Mucosa of stomach (tissue), 1 donor: Measurements from ENCODE around the gene DDX39A.
"Not testable (repeated sequence)": the region's sequence is repeated elsewhere in the genome, so short reads cannot be mapped to it uniquely, and the experiment has no call there.

ENCODE experiments used
- H3K27me3 ChIP-seq: one replicate; pipeline ENCODE4 v1.7.0; 2013; ENCODE audit warnings: mild to moderate bottlenecking, low read length; ENCODE audit not compliant: control insufficient read depth, insufficient read depth
- H3K36me3 ChIP-seq: one replicate; pipeline ENCODE4 v1.7.0; 2013; ENCODE audit warnings: low read length; ENCODE audit not compliant: control insufficient read depth, insufficient read depth
- H3K4me1 ChIP-seq: one replicate; pipeline ENCODE4 v1.7.0; 2013; ENCODE audit warnings: mild to moderate bottlenecking, low read length; ENCODE audit not compliant: control insufficient read depth, insufficient read depth
- H3K4me3 ChIP-seq: one replicate; pipeline ENCODE4 v1.7.0; 2013; ENCODE audit warnings: low read length
- H3K9ac ChIP-seq: one replicate; pipeline ENCODE4 v1.7.0; 2013; ENCODE audit warnings: mild to moderate bottlenecking, low read length, moderate library complexity
- H3K9me3 ChIP-seq: one replicate; pipeline ENCODE4 v1.7.0; 2013; ENCODE audit warnings: mild to moderate bottlenecking, low read length, moderate library complexity; ENCODE audit not compliant: control insufficient read depth
- donor health status: Pancreatic carcinoma.

The DDX39A gene

GRCh38 chr19:14419106-14419813 lies at the start of gene DDX39A:
Gene DDX39A (minus strand): TSS chr19:14419341. CDS start chr19:14413220, 6,121 bp downstream.
- Histone ChIP-seq H3K27me3 (no peaks in the 10 kb centered on the region), H3K9me3 (no peaks in the 10 kb centered on the region), H3K4me1 (peaks cover 21% of the 10 kb centered on the region), H3K4me3 (peak within 1 kb of the TSS; percentile 81), H3K9ac (peak within 1 kb of the TSS; percentile 89), H3K36me3 (no peaks in the 10 kb centered on the region)

DNA sequence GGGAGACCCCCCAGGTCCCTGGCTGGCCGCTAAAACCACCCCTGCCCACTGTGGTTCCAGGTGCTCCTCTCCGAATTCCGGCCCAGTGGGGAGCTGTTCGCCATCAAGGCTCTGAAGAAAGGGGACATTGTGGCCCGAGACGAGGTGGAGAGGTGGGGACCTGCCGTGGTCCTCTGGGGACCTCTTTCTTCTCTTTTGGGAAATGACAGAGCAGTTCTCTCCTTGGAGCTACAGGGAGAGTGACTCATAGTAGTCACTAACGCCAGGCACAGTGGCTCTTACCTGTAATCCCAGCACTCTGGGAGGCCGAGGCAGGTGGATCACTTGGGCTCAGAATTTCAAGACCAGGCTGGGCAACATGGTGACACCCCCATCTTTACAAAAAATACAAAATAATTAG lies 48.7 kb upstream of the DDX39A start:
- Histone ChIP-seq H3K4me3 (no peak overlapping the region), H3K27me3 (peaks cover 6% of the 10 kb centered on the region), H3K4me1 (peaks cover 9% of the 10 kb centered on the region), H3K36me3 (no peaks in the 10 kb centered on the region), H3K9me3 (no peaks in the 10 kb centered on the region), H3K9ac (no peak overlapping the region)

DNA sequence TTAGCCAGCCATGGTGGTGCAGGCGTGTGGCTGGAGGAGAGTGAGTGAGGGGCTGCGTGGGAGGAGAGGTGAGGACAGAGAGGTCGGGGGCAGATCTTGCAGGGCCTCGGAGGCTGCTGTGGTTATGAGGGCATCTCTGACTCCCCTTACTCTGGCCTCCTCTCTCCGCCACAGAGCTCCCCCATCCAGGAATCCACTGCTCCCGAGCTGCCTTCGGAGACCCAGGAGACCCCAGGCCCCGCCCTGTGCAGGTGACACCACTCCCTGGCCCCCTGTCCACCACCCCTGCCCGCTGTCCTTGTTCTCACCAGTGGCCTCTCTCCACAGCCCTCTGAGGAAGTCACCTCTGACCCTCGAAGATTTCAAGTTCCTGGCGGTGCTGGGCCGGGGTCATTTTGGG lies 48.2 kb upstream of the DDX39A start:
- H3K36me3 ChIP-seq, result no peaks in the 10 kb centered on the region

GRCh38 chr19:14463747-14464146 lies 44.6 kb upstream of the DDX39A start:
- H3K9me3 ChIP-seq, result no peaks in the 10 kb centered on the region
- H3K4me1 ChIP-seq, result no peaks in the 10 kb centered on the region
- no peaks in the 10 kb centered on the region for H3K36me3 ChIP-seq
- no peak overlapping the region for H3K4me3 ChIP-seq
- no peaks in the 10 kb centered on the region for H3K27me3 ChIP-seq
- H3K9ac ChIP-seq, result no peak overlapping the region

More for the DNA sequence above, 48.2 kb upstream of the DDX39A start:
- H3K27me3 ChIP-seq, result peaks cover 2% of the 10 kb centered on the region
- H3K9me3 ChIP-seq, result no peaks in the 10 kb centered on the region
- no peak overlapping the region for H3K9ac ChIP-seq
- no peak overlapping the region for H3K4me3 ChIP-seq
- peaks cover 5% of the 10 kb centered on the region for H3K4me1 ChIP-seq

GRCh38 chr19:14462401-14462800 lies 43.3 kb upstream of the DDX39A start:
- not testable (repeated sequence) for H3K36me3 ChIP-seq, H3K4me1 ChIP-seq, H3K9me3 ChIP-seq, H3K4me3 ChIP-seq, H3K27me3 ChIP-seq, H3K9ac ChIP-seq

DNA sequence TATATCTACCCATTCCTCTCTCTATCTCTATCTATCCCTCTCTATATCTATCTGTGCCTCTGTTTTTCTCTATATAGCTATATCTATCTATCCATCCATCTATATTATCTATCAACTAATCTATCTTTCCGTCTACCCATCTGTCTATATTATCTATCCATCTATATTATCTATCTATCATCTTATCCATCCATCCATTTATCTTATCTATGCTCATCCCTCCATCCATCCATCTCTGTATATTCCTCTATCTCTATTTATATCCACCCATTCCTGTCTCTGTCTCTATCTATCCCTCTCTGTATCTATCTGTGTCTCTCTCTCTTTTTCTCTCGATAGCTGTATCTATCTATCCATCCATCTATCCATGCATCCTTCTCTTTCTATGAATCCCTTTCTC lies 41.8 kb upstream of the DDX39A start:
- Histone ChIP-seq H3K4me3 (no peak overlapping the region), H3K36me3 (no peaks in the 10 kb centered on the region), H3K27me3 (no peaks in the 10 kb centered on the region), H3K4me1 (no peaks in the 10 kb centered on the region), H3K9ac (no peak overlapping the region), H3K9me3 (no peaks in the 10 kb centered on the region)

DNA sequence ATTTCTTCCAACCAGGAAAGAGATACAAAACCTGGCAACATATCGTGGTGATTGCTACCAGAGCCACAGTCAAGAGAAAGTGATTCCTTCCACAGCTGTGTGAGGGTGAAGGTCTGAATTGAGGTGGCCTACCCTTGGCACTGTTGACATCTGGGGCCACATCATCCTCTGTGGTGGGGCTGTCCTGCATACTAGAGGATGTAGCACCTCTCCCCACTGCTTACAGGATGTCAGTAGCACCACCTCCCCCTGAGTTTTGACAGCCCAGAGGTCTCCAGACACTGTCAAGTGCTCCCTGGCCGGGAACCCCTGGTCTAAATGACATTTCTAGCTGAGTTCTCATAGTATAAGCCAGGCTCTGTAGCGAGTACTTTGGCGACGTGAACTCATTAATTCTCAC lies 40.6 kb upstream of the DDX39A start:
- Histone ChIP-seq H3K36me3 (no peaks in the 10 kb centered on the region), H3K27me3 (no peaks in the 10 kb centered on the region), H3K4me1 (no peaks in the 10 kb centered on the region), H3K9ac (no peak overlapping the region), H3K4me3 (no peak overlapping the region), H3K9me3 (no peaks in the 10 kb centered on the region)

DNA sequence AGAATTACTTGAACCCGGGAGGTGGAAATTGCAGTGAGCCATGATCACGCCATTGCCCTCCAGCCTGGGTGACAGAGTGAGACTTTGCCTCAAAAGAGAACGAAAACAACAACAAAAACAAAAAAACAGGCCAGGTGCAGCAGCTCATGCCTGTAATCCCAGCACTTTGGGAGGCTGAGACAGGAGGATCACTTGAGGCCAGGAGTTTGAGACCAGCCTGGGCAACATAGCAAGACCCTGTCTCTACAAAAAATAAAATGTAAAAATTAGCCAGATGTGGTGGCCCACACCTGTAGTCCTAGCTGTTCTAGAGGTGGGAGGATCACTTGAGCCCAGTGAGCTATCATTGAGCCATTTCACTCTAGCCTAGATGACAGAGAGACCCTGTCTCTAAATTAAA lies 33.2 kb upstream of the DDX39A start:
- not testable (repeated sequence) for H3K27me3 ChIP-seq, H3K9me3 ChIP-seq, H3K4me1 ChIP-seq, H3K36me3 ChIP-seq, H3K9ac ChIP-seq, H3K4me3 ChIP-seq

DNA sequence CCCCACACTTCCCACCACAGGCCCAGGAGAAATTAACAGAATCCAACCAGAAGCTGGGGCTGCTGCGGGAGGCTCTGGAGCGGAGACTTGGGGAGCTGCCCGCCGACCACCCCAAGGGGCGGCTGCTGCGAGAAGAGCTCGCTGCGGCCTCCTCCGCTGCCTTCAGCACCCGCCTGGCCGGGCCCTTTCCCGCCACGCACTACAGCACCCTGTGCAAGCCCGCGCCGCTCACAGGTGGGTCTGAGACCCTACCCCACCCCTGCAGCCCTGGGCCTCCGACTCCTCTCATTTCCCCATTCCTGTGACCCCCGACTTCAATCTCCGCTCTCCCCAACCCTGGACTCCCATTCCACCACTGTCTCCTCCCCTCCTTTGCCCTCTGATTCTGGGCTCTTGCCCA lies 31.7 kb upstream of the DDX39A start:
- Histone ChIP-seq H3K4me1 (no peaks in the 10 kb centered on the region), H3K9ac (no peak overlapping the region), H3K36me3 (peaks cover 9% of the 10 kb centered on the region), H3K27me3 (no peaks in the 10 kb centered on the region), H3K4me3 (no peak overlapping the region), H3K9me3 (no peaks in the 10 kb centered on the region)

GRCh38 chr19:14450168-14450874 lies 31.2 kb upstream of the DDX39A start:
- no peaks in the 10 kb centered on the region for H3K27me3 ChIP-seq
- no peak overlapping the region for H3K9ac ChIP-seq
- no peaks in the 10 kb centered on the region for H3K4me1 ChIP-seq
- no peak overlapping the region for H3K4me3 ChIP-seq
- peaks cover 9% of the 10 kb centered on the region for H3K36me3 ChIP-seq
- H3K9me3 ChIP-seq, result no peaks in the 10 kb centered on the region

DNA sequence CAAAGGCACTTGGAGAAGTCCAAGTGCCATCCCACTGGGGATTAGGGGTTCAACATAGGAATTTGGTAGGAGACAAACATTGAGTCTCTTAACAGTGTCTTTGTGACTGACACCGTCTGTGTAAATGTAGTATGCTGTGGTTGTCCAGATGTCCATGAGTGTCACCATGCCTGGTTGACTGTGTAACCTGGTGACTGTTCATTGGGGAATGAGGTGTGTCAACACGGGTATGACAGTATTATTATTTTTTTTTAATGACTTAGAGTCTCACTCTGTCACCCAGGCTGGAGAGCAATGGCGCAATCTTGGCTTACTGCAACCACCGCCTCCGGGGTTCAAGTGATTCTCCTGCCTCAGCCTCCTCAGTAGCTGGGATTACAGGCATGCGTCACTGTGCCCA lies 30.2 kb upstream of the DDX39A start:
- no peaks in the 10 kb centered on the region for H3K27me3 ChIP-seq
- H3K4me1 ChIP-seq, result no peaks in the 10 kb centered on the region
- H3K9me3 ChIP-seq, result no peaks in the 10 kb centered on the region
- no peak overlapping the region for H3K4me3 ChIP-seq
- no peak overlapping the region for H3K9ac ChIP-seq
- H3K36me3 ChIP-seq, result peaks cover 14% of the 10 kb centered on the region

- Histone ChIP-seq H3K4me1 (no peaks in the 10 kb centered on the region), H3K9me3 (no peaks in the 10 kb centered on the region), H3K27me3 (no peaks in the 10 kb centered on the region), H3K36me3 (peaks cover 25% of the 10 kb centered on the region), H3K4me3 (no peak overlapping the region), H3K9ac (no peak overlapping the region)
Measured at GRCh38 chr19:14446336-14447036, 27.3 kb upstream of the DDX39A start.
